WTC11 (cell line): Measurements from ENCODE around the gene SHTN1.

Experiments used
- ATF1 ChIP-seq: sonication (generic); formaldehyde crosslinking; IDR thresholded peaks from 2 replicates; pipeline ENCODE4 v1.8.1; 2023; ENCODE audit warnings: mild to moderate bottlenecking, moderate library complexity, missing genetic modification reagents
- ESRRA ChIP-seq: sonication (generic); formaldehyde crosslinking; IDR thresholded peaks from 2 replicates; pipeline ENCODE4 v1.8.1; 2022; ENCODE audit warnings: mild to moderate bottlenecking, missing genetic modification reagents, borderline replicate concordance
- MLX ChIP-seq: sonication (generic); formaldehyde crosslinking; IDR thresholded peaks from 2 replicates; pipeline ENCODE4 v1.8.1; 2023; ENCODE audit warnings: mild to moderate bottlenecking, missing genetic modification reagents, moderate library complexity
- MYBL2 ChIP-seq: sonication (generic); formaldehyde crosslinking; IDR thresholded peaks from 2 replicates; pipeline ENCODE4 v1.8.1; 2023; ENCODE audit warnings: mild to moderate bottlenecking, moderate library complexity, missing genetic modification reagents
- RELA ChIP-seq: sonication (generic); formaldehyde crosslinking; IDR thresholded peaks from 2 replicates; pipeline ENCODE4 v1.8.1; 2022; ENCODE audit warnings: missing genetic modification reagents, mild to moderate bottlenecking, borderline replicate concordance
- RORB ChIP-seq: fragments of 250-450 bp; sonication (Bioruptor Pico); IDR thresholded peaks from 2 replicates; pipeline ENCODE4 v1.9.0; 2021; ENCODE audit warnings: mild to moderate bottlenecking
- SMAD3 ChIP-seq: sonication (generic); formaldehyde crosslinking; IDR thresholded peaks from 2 replicates; pipeline ENCODE4 v1.8.0; 2022; ENCODE audit warnings: missing genetic modification reagents, mild to moderate bottlenecking, borderline replicate concordance
- SP1 ChIP-seq: sonication (generic); formaldehyde crosslinking; conservative IDR thresholded peaks from 2 replicates; pipeline ENCODE4 v1.8.1; 2022; ENCODE audit warnings: missing genetic modification reagents
- ZNF121 ChIP-seq: sonication (generic); formaldehyde crosslinking; IDR thresholded peaks from 2 replicates; pipeline ENCODE4 v1.8.0; 2023; ENCODE audit warnings: missing genetic modification reagents
- TF ChIP-seq, protein P1 (sequence below): fragments of 200-600 bp; IDR thresholded peaks from 2 replicates; pipeline ENCODE4 v1.8.0; 2022; ENCODE audit warnings: antibody characterized with exemption
- TF ChIP-seq, protein P2 (sequence below): sonication (generic); formaldehyde crosslinking; IDR thresholded peaks from 2 replicates; pipeline ENCODE4 v1.8.1; 2023; ENCODE audit warnings: mild to moderate bottlenecking, missing genetic modification reagents, moderate library complexity

- TF ChIP-seq RELA (CRISPR knock-in tag), result no peak
- no peak for TF ChIP-seq MLX
- no peak for TF ChIP-seq SMAD3 (CRISPR knock-in tag)
- TF ChIP-seq, protein P1, sequence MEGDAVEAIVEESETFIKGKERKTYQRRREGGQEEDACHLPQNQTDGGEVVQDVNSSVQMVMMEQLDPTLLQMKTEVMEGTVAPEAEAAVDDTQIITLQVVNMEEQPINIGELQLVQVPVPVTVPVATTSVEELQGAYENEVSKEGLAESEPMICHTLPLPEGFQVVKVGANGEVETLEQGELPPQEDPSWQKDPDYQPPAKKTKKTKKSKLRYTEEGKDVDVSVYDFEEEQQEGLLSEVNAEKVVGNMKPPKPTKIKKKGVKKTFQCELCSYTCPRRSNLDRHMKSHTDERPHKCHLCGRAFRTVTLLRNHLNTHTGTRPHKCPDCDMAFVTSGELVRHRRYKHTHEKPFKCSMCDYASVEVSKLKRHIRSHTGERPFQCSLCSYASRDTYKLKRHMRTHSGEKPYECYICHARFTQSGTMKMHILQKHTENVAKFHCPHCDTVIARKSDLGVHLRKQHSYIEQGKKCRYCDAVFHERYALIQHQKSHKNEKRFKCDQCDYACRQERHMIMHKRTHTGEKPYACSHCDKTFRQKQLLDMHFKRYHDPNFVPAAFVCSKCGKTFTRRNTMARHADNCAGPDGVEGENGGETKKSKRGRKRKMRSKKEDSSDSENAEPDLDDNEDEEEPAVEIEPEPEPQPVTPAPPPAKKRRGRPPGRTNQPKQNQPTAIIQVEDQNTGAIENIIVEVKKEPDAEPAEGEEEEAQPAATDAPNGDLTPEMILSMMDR, result no peak
- TF ChIP-seq ESRRA (CRISPR knock-in tag), result no peak
- no peak for TF ChIP-seq ZNF121
- no peak for TF ChIP-seq SP1 (CRISPR knock-in tag)
- TF ChIP-seq, protein P2, sequence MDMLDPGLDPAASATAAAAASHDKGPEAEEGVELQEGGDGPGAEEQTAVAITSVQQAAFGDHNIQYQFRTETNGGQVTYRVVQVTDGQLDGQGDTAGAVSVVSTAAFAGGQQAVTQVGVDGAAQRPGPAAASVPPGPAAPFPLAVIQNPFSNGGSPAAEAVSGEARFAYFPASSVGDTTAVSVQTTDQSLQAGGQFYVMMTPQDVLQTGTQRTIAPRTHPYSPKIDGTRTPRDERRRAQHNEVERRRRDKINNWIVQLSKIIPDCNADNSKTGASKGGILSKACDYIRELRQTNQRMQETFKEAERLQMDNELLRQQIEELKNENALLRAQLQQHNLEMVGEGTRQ (CRISPR knock-in tag), result no peak
- no peak for TF ChIP-seq RORB (CRISPR knock-in tag)
- no peak for TF ChIP-seq ATF1
- no peak for TF ChIP-seq MYBL2
These were observed 91.3 kb downstream of the SHTN1 start for GRCh38 chr10:116913695-116914094.
